Measurements from ENCODE around the gene NCK2.

The NCK2 gene

DNA sequence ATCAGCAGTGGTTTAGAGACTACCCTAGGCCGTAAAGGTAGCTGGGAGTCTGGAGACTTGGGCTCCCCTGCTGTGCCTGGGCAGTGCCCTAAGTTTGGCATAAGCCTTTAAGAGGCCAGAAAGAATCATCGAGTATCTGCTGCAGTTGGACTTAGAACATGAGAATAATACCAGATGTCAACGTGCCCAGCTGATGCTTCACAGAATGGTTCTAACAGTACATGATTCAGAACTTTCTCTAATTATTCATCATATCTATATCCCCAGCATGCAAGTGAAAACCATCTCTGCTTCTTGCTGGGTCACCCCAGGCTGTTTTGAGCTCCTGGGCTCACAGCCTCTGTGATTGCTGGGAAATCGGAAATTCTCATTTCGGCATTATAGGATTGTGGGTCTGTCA lies 118.1 kb downstream of the NCK2 start:
- Histone ChIP-seq H3K4me2 (ENCODE audit: low read length) (no peak overlapping the region), H3K4me1 (ENCODE audit: control insufficient read depth, insufficient read depth, low read length) (peaks cover 33% of the 10 kb centered on the region), H3K36me3 (ENCODE audit: insufficient read depth, low read length) (no peaks in the 10 kb centered on the region), H3K27me3 (ENCODE audit: control insufficient read depth, insufficient read depth, low read length) (no peaks in the 10 kb centered on the region), H3K9ac (ENCODE audit: low read depth, low read length) (no peak overlapping the region), H3K9me3 (replicated peaks; ENCODE audit: low read length) (no peaks in the 10 kb centered on the region), H3K4me3 (ENCODE audit: low read length) (no peak overlapping the region)

DNA sequence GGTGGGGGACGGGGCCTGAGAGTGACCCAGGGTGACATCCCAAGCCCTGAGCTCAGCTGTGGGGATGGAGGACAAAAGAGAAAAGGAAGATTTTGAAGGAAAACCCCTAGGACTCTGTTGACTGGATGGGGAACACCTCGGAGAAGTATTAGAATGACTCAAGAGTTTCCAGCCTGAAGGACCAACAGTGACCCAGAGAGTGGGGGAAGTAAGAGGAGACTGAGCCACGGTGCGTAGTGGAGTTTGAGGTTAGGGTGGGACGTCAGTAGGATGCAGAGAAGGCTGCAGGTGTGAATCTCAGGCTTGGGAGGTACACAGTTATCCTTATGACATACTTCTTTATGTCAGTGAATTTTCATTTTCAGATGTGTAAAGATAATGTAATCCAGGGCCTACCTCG lies 119.5 kb downstream of the NCK2 start:
- Histone ChIP-seq H3K4me2 (ENCODE audit: low read length) (no peak overlapping the region), H3K9me3 (replicated peaks; ENCODE audit: low read length) (no peaks in the 10 kb centered on the region), H3K4me1 (ENCODE audit: control insufficient read depth, insufficient read depth, low read length) (peaks cover 41% of the 10 kb centered on the region), H3K36me3 (ENCODE audit: insufficient read depth, low read length) (no peaks in the 10 kb centered on the region), H3K4me3 (ENCODE audit: low read length) (no peak overlapping the region), H3K27me3 (ENCODE audit: control insufficient read depth, insufficient read depth, low read length) (no peaks in the 10 kb centered on the region), H3K9ac (ENCODE audit: low read depth, low read length) (no peak overlapping the region)

DNA sequence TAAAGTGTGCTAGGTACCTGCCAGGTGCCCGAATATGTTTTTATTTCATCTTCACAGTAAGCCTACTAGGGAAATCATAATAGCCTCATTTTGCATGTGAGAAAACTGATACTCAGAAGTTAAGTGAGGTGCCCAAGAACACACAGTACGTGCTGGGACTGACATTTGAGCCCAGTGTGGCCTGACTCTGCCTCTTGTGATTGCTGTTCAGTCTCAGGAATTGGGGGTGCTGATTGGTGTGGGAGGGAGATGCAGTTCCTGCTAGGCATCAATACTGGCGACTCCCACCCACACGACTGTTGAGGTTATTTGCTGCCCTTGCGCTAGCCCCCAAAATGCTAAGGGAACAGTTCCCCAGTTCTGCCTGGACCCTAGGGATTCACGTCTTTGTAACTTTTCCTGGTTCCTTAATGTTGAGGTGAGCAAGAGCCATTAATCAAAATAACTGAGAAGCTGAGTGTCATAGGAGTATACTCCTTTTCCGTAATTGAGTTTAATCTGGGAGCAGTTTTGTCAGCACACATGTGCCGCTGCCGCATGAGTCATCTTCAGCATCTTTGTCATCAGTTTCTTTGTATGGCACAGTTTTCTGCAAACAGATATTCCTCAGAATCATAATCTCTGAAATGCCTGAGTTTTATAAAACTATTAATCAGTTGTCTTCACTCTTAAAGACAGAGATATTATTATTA lies 120.7 kb downstream of the NCK2 start:
- no peak overlapping the region for H3K9ac ChIP-seq (ENCODE audit: low read depth, low read length)
- no peak overlapping the region for H3K4me2 ChIP-seq (ENCODE audit: low read length)
- H3K4me3 ChIP-seq (ENCODE audit: low read length) = no peak overlapping the region
- no peaks in the 10 kb centered on the region for H3K9me3 ChIP-seq (replicated peaks; ENCODE audit: low read length)
- no peaks in the 10 kb centered on the region for H3K36me3 ChIP-seq (ENCODE audit: insufficient read depth, low read length)
- H3K4me1 ChIP-seq (ENCODE audit: control insufficient read depth, insufficient read depth, low read length) = peaks cover 41% of the 10 kb centered on the region
- no peaks in the 10 kb centered on the region for H3K27me3 ChIP-seq (ENCODE audit: control insufficient read depth, insufficient read depth, low read length)

- H3K36me3 ChIP-seq (ENCODE audit: insufficient read depth, low read length) = no peaks in the 10 kb centered on the region
- H3K9me3 ChIP-seq (replicated peaks; ENCODE audit: low read length) = no peaks in the 10 kb centered on the region
- peaks cover 41% of the 10 kb centered on the region for H3K4me1 ChIP-seq (ENCODE audit: control insufficient read depth, insufficient read depth, low read length)
- no peaks in the 10 kb centered on the region for H3K27me3 ChIP-seq (ENCODE audit: control insufficient read depth, insufficient read depth, low read length)
- H3K9ac ChIP-seq (ENCODE audit: low read depth, low read length) = no peak overlapping the region
- H3K4me2 ChIP-seq (ENCODE audit: low read length) = peak overlapping the region; percentile 36
- no peak overlapping the region for H3K4me3 ChIP-seq (ENCODE audit: low read length)
Measured at GRCh38 chr2:105866216-105867185, 121.8 kb downstream of the NCK2 start.

GRCh38 chr2:105867587-105867986 lies 122.9 kb downstream of the NCK2 start:
- no peaks in the 10 kb centered on the region for H3K36me3 ChIP-seq (ENCODE audit: insufficient read depth, low read length)
- no peaks in the 10 kb centered on the region for H3K27me3 ChIP-seq (ENCODE audit: control insufficient read depth, insufficient read depth, low read length)
- H3K4me3 ChIP-seq (ENCODE audit: low read length) = no peak overlapping the region
- H3K4me2 ChIP-seq (ENCODE audit: low read length) = peak overlapping the region; percentile 36
- no peaks in the 10 kb centered on the region for H3K9me3 ChIP-seq (replicated peaks; ENCODE audit: low read length)
- H3K4me1 ChIP-seq (ENCODE audit: control insufficient read depth, insufficient read depth, low read length) = peaks cover 41% of the 10 kb centered on the region
- no peak overlapping the region for H3K9ac ChIP-seq (ENCODE audit: low read depth, low read length)

GRCh38 chr2:105868060-105868459 lies 123.3 kb downstream of the NCK2 start:
- no peak overlapping the region for H3K9ac ChIP-seq (ENCODE audit: low read depth, low read length)
- no peaks in the 10 kb centered on the region for H3K9me3 ChIP-seq (replicated peaks; ENCODE audit: low read length)
- no peaks in the 10 kb centered on the region for H3K27me3 ChIP-seq (ENCODE audit: control insufficient read depth, insufficient read depth, low read length)
- H3K36me3 ChIP-seq (ENCODE audit: insufficient read depth, low read length) = no peaks in the 10 kb centered on the region
- peaks cover 45% of the 10 kb centered on the region for H3K4me1 ChIP-seq (ENCODE audit: control insufficient read depth, insufficient read depth, low read length)
- H3K4me2 ChIP-seq (ENCODE audit: low read length) = peak overlapping the region; percentile 24
- no peak overlapping the region for H3K4me3 ChIP-seq (ENCODE audit: low read length)

DNA sequence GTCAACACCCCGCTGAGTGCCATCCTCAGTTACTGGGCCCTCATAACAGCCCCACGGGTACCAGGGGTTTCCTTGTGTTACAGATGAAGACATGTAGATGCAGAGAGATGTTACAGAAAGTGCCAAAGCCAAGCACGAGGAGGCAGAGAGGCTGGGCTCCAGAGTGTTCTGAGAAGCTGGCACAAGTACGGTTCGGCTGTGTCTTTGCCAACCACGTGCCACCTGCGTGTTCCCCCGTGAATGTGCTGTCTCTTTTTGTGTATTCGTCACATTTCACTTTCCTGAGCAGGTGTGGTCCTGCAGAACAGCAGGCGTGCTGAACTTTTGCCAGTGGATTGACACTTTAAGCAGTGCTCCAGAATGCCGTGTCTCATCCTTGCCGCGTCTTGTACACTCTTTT lies 124.6 kb downstream of the NCK2 start:
- Histone ChIP-seq H3K27me3 (ENCODE audit: control insufficient read depth, insufficient read depth, low read length) (no peaks in the 10 kb centered on the region), H3K4me2 (ENCODE audit: low read length) (no peak overlapping the region), H3K9me3 (replicated peaks; ENCODE audit: low read length) (no peaks in the 10 kb centered on the region), H3K36me3 (ENCODE audit: insufficient read depth, low read length) (no peaks in the 10 kb centered on the region), H3K4me1 (ENCODE audit: control insufficient read depth, insufficient read depth, low read length) (peaks cover 58% of the 10 kb centered on the region), H3K9ac (ENCODE audit: low read depth, low read length) (no peak overlapping the region), H3K4me3 (ENCODE audit: low read length) (no peak overlapping the region)

DNA sequence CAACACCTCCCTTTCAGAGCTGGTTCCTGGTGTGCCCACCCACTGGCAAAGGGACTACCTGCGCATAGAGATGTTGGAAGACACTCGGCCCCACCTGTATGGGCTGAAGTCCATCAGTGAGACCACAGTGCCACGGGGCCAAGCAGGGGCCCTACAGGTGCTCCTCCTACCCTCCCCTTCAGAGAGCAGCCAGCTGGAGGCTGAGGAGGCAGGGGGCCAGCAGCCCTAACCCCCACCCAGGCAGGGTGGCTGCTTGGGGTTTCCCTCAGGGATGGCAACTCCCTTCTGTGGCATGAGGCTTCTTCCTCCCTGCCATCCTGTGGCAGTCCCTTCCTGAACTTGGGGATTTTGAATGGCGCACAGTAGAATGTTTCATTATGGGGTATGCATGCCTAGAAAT lies 125.3 kb downstream of the NCK2 start:
- Histone ChIP-seq H3K4me1 (ENCODE audit: control insufficient read depth, insufficient read depth, low read length) (peaks cover 55% of the 10 kb centered on the region), H3K9me3 (replicated peaks; ENCODE audit: low read length) (no peaks in the 10 kb centered on the region), H3K4me3 (ENCODE audit: low read length) (no peak overlapping the region), H3K27me3 (ENCODE audit: control insufficient read depth, insufficient read depth, low read length) (no peaks in the 10 kb centered on the region), H3K4me2 (ENCODE audit: low read length) (no peak overlapping the region), H3K9ac (ENCODE audit: low read depth, low read length) (no peak overlapping the region), H3K36me3 (ENCODE audit: insufficient read depth, low read length) (no peaks in the 10 kb centered on the region)

DNA sequence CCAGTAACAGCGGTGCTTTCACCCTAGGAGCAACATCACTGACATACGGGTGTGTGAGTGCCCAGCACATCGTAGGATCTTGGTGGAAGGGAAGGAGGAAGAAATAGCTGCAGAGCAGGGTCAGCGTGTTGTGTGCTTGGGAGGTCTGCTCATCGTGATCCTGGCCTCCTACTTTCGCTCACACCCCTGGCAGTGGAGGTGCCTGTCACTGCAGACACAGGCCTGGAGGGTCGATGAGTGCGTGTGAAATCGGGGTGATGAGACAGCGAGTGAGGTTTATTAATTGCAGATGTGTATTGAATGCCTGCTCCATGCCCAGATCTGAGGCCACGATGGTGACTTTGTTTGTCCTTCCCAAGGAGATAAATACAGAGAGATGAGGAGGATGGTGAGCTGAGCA lies 126.1 kb downstream of the NCK2 start:
- H3K4me1 ChIP-seq (ENCODE audit: control insufficient read depth, insufficient read depth, low read length) = peaks cover 48% of the 10 kb centered on the region

DNA sequence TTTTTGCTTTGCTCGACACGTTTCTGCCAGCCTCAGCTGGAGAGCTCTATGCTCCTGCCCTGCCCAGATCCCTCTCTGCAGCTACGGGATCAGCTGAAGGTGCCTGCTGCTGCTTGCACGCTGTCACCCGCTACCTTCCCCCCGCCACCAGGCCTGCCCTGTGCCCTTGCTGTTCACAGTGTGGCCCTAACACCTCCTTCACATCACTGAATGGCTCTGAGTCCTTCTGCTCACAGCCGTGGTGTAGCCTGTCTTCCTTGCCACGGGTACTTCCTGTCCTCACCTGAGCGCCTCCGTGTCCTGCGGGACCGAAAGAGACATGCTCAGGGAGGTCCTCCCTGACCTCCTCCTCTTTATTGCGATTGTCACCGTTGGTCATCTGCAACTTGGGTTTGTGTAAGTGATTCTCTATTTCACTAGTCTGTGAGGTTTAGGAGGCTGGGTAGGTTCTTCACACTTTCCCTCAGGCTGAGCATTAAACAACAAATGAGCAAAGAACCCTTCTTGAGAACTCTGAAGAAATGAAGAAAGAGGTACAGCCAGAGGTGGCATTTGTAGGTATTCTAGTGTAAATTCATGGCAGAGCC lies 127.5 kb downstream of the NCK2 start:
- Histone ChIP-seq H3K4me2 (ENCODE audit: low read length) (no peak overlapping the region), H3K9ac (ENCODE audit: low read depth, low read length) (no peak overlapping the region), H3K9me3 (replicated peaks; ENCODE audit: low read length) (no peaks in the 10 kb centered on the region), H3K4me1 (ENCODE audit: control insufficient read depth, insufficient read depth, low read length) (peaks cover 34% of the 10 kb centered on the region), H3K36me3 (ENCODE audit: insufficient read depth, low read length) (peaks cover 5% of the 10 kb centered on the region), H3K4me3 (ENCODE audit: low read length) (no peak overlapping the region), H3K27me3 (ENCODE audit: control insufficient read depth, insufficient read depth, low read length) (no peaks in the 10 kb centered on the region)

More for the DNA sequence above, 126.1 kb downstream of the NCK2 start:
- H3K9ac ChIP-seq (ENCODE audit: low read depth, low read length) = no peak overlapping the region
- H3K4me2 ChIP-seq (ENCODE audit: low read length) = no peak overlapping the region
- no peaks in the 10 kb centered on the region for H3K27me3 ChIP-seq (ENCODE audit: control insufficient read depth, insufficient read depth, low read length)
- H3K4me3 ChIP-seq (ENCODE audit: low read length) = no peak overlapping the region
- H3K9me3 ChIP-seq (replicated peaks; ENCODE audit: low read length) = no peaks in the 10 kb centered on the region
- H3K36me3 ChIP-seq (ENCODE audit: insufficient read depth, low read length) = no peaks in the 10 kb centered on the region

DNA sequence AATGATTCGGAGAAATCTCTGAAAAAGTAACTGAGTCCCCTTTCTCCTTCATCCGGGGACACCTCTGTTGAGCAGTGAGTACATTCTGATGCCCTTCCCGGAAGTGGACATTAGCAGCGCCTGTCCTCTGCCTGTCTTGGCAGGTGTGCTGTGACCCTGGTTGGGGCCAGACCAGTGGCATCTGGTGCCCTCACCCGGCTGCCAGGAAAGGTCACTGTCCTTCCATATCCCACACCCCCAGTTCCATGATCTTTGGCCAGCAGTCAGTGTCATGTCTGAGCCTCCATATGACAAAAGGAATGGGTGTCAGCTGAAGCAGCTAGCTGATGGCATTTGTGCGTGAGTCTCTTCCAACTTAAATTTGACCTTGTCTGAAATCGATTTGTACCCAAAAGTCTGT lies 128.1 kb downstream of the NCK2 start:
- H3K4me2 ChIP-seq (ENCODE audit: low read length) = peak overlapping the region; percentile 62
- H3K9ac ChIP-seq (ENCODE audit: low read depth, low read length) = no peak overlapping the region
- H3K27me3 ChIP-seq (ENCODE audit: control insufficient read depth, insufficient read depth, low read length) = no peaks in the 10 kb centered on the region
- H3K4me1 ChIP-seq (ENCODE audit: control insufficient read depth, insufficient read depth, low read length) = peaks cover 28% of the 10 kb centered on the region
- no peaks in the 10 kb centered on the region for H3K9me3 ChIP-seq (replicated peaks; ENCODE audit: low read length)
- H3K4me3 ChIP-seq (ENCODE audit: low read length) = no peak overlapping the region
- peaks cover 5% of the 10 kb centered on the region for H3K36me3 ChIP-seq (ENCODE audit: insufficient read depth, low read length)

All from skeletal muscle satellite cell (primary cell).